Activated CD8-positive, alpha-beta memory T cell treated with anti-CD3 and anti-CD28 coated beads for 1 hour (primary cell): ENCODE data around the gene MYCT1.

ENCODE experiments used
- DNase-seq, 2 donors: peaks; one replicate each; pipeline ENCODE4 v3.0.0-alpha.2; 2020; ENCODE audit warnings: low read depth in 1 of 2; ENCODE audit errors: extremely low read depth in 1 of 2

MYCT1 gene

DNA sequence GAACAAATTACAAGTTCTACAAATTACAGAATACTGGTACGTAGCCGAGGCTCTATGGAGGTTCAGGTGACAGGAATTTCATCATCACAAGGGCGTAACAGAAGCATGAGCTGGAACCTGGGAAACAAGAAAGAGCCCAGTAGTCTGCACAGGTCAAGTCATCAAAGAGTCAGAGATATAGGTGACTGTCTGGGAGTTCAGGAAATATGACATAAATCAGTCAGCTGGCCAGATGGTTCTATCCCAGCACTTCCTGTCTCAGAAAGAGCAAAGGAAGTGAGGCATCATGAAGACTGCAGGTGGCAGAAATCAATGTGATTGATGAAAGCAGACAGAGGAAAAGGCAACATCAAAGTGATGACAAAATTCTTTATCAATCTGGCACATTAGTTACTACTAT, 23.3 kb downstream of the MYCT1 start:
- no peak for DNase-seq

DNA sequence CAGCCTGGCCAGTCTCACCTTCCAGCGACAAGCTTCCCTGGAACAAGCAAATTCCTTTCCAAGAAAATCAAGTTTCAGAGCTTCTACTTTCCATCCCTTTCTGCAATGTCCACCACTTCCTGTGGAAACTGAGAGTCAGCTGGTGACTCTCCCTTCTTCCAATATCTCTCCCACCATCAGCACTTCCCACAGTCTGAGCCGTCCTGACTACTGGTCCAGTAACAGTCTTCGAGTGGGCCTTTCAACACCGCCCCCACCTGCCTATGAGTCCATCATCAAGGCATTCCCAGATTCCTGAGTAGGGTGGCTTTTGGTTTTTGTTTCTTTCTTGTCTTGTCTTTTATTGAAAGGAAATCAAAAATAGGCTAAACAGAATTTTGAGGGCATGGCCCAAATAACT, 24.3 kb downstream of the MYCT1 start:
- no peak for DNase-seq

GRCh38 chr6:152723398-152723797, 25.7 kb downstream of the MYCT1 start:
- no peak for DNase-seq

DNA sequence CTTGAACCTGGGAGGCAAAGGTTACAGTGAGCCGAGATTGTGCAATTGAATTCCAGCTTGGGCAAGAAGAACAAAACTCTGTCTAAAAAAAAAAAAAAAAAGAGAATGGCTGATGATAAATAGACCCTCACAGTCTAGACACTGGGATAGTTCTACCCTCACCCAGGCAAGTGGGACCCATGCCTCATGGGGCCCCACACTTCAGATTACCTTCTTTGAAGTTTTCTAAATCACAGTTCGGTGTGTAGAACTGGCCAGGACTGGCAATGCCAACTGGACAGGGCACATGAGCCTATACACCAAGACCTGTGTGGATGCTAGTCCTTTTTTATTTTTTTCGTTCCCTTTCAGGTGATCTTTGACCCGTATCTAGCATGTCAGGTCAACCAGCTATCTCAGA, 28.6 kb downstream of the MYCT1 start:
- DNase-seq = no peak

GRCh38 chr6:152727507-152727906, 29.8 kb downstream of the MYCT1 start:
- no peak for DNase-seq

DNA sequence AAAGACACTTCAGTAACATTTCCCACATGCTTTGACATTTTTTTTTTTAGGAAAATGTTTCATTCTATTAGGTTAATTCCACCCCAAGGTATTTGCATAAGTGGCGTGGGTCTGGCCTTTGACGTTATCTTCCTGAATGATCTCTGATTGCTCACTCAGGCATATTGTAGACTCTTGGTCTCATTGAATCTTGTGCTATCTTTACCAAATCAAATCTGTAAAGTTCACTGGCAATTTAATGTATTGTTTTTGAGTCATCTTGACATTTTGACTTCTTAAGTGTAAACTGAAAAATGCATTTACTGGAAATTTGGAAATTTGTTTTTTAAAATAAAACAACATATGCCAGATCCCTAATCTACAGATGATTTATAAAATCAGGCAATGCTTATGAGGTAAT, 36.9 kb downstream of the MYCT1 start:
- DNase-seq = no peak

- no peak for DNase-seq
Observed at GRCh38 chr6:152736687-152737273, 39.1 kb downstream of the MYCT1 start.

- DNase-seq = no peak
Observed at GRCh38 chr6:152745509-152746171, 47.9 kb downstream of the MYCT1 start.

- DNase-seq = no peak
Observed at GRCh38 chr6:152746172-152746553, 48.5 kb downstream of the MYCT1 start.

- no peak for DNase-seq
Observed at GRCh38 chr6:152748843-152749242, 51.1 kb downstream of the MYCT1 start.

DNA sequence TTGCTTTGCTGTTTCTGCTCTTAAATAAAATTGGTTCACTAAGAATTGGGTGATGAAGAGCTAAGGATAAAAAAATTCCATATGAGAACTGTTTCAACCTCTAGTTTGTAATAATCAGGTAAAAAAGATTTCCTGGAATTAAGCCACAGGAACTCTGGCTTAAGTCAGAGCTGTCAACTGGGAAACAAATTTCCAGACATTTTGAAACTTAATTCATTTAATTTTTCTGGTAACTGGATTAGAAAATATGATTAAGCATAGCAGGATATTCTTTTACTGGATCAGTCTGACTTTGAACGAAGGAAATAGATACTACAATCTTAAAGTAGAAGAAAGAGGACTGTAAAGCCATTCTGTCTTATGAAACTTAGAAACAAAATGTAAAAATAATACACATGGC, 51.6 kb downstream of the MYCT1 start:
- no peak for DNase-seq

GRCh38 chr6:152750694-152751093, 53.0 kb downstream of the MYCT1 start, which contains the start of gene VIP:
TSS of gene VIP (plus strand) at chr6:152750797. CDS start at chr6:152752178, 1,381 bp downstream.
- DNase-seq = no peak

GRCh38 chr6:152765331-152765730, 67.6 kb downstream of the MYCT1 start:
- DNase-seq = no peak

DNA sequence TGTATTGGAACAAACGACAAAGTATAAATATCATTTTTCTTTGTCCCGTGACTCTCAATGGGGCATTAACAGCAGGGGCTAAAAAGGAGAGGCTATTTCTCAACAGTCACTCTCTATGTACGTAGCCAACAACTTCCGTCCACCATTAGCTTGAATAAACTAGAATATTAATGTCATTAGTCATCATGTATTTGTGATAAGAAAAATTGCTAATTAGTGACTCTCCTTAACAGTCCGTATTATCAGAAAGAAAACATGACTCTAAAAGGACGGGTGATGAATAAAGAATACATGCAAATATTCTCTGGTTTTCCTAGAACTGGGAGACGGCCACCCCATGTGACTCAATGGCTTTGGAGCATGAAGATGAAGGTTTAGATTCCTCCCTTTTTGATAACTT, 71.5 kb downstream of the MYCT1 start:
- no peak for DNase-seq

- no peak for DNase-seq
Observed at GRCh38 chr6:152769993-152770392, 72.3 kb downstream of the MYCT1 start.

GRCh38 chr6:152771061-152771687, 73.5 kb downstream of the MYCT1 start:
- no peak for DNase-seq
